MCF 10A (cell line): ENCODE data around the gene POU3F4. TPM values are rescaled to one million over a fixed set of nuclear protein-coding genes. Genes with fewer than 3 reads are reported as not detected.

Source experiments
- Bru-seq: library from RNA; stranded (reverse); fragments of 400-500 nt; gene quantifications from one replicate; lab custom pipeline; 2021; lab: Mats Ljungman, UMichigan
- BruChase-seq, 2 experiments: library from RNA; stranded (reverse); fragments of 400-500 nt; gene quantifications; one replicate each; lab custom pipeline; 2021; lab: Mats Ljungman, UMichigan
- BruUV-seq: library from RNA; stranded (reverse); fragments of 400-500 nt; replicated peaks from 2 replicates; lab custom pipeline; 2021; lab: Mats Ljungman, UMichigan
- CTCF ChIA-PET: fragments of 300-600 bp; sonication (Branson Sonifier 250); formaldehyde crosslinking; extraction: SDS; loops from one replicate; lab custom pipeline; 2021; ENCODE audit warnings: antibody characterized with exemption, inconsistent platforms; lab: Yijun Ruan, JAX
- POLR2A ChIA-PET: fragments of 300-600, 350-650 bp; sonication (Branson Sonifier 250); formaldehyde crosslinking; extraction: SDS; loops from one replicate; lab custom pipeline; 2020; ENCODE audit warnings: antibody characterized with exemption, inconsistent platforms; lab: Yijun Ruan, JAX
- DNase-seq: peaks from one replicate; pipeline ENCODE4 v3.0.0-alpha.2; 2018; ENCODE audit not compliant: unreplicated experiment
- H3K27ac Mint-ChIP-seq: one replicate; pipeline ENCODE4 v1.8.0; 2022; ENCODE audit warnings: mild to moderate bottlenecking, low read depth, mixed read lengths; ENCODE audit not compliant: unreplicated experiment
- H3K27me3 Mint-ChIP-seq: one replicate; pipeline ENCODE4 v1.8.0; 2022; ENCODE audit warnings: mixed read lengths; ENCODE audit not compliant: insufficient read depth, unreplicated experiment
- H3K36me3 Mint-ChIP-seq: one replicate; pipeline ENCODE4 v1.8.0; 2022; ENCODE audit warnings: mild to moderate bottlenecking, moderate library complexity, mixed read lengths; ENCODE audit not compliant: insufficient read depth, unreplicated experiment
- H3K4me1 Mint-ChIP-seq: one replicate; pipeline ENCODE4 v1.8.0; 2022; ENCODE audit warnings: mixed read lengths; ENCODE audit not compliant: insufficient read depth, unreplicated experiment
- H3K4me3 Mint-ChIP-seq: one replicate; pipeline ENCODE4 v1.8.0; 2022; ENCODE audit warnings: mild to moderate bottlenecking, moderate library complexity, mixed read lengths; ENCODE audit not compliant: unreplicated experiment
- H3K9me3 Mint-ChIP-seq: one replicate; pipeline ENCODE4 v1.8.0; 2022; ENCODE audit warnings: mixed read lengths; ENCODE audit not compliant: unreplicated experiment
- CTCF ChIP-seq: fragments of 200-600 bp; IDR thresholded peaks from one replicate; pipeline ENCODE4 v1.8.0; 2022; ENCODE audit warnings: antibody characterized with exemption, mild to moderate bottlenecking; ENCODE audit not compliant: unreplicated experiment
- intact Hi-C: fragments of 100-400 bp; cut with micrococcal nuclease; formaldehyde crosslinking; loops from 2 replicates; pipeline ENCODE4 v1.14.1; 2022
- long read RNA-seq: library from polyadenylated mRNA; stranded (forward); transcript quantifications from one replicate; pipeline ENCODE4 v2.0.0, GENCODE V29; 2022
- total RNA-seq: library from RNA; stranded (reverse); gene quantifications from 2 replicates; pipeline ENCODE4 v1.2.3, GENCODE V29; 2022

POU3F4 gene
- total RNA-seq (not detected in 2 replicates), Bru-seq, nascent RNA (not detected), BruChase-seq, experiment 1, labeled RNA remaining after a 6-hour chase (not detected), BruChase-seq, experiment 2, labeled RNA remaining after a 2-hour chase (not detected)
- long read RNA-seq, result 0 reads

DNA sequence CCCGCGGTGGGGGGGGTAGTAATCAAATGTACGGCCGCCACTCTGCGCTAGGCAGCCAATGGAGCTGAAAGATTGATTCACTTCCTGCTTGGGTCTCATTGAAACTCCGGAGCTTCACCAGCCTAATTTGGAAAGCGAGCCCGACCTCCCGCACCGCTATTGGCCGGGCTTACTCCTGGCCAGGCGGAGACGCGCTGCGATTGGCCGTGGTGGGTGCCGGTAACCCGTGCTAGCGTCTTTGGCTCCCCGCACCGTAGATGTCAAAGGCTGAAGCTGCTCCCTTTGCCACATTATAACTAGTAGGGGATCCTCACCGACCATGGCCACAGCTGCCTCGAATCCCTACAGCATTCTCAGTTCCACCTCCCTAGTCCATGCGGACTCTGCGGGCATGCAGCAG lies at the start of gene POU3F4:
POU3F4 (plus strand) TSS at position 285 of the 400 bp plus-strand sequence; CDS start at position 320, 35 bp downstream.
- DNase-seq, result no peak
- Mint-ChIP-seq H3K4me1 (no peaks in the 10 kb centered on the region), H3K27ac (no peak within 1 kb of the TSS), H3K27me3 (peaks cover 39% of the 10 kb centered on the region), H3K4me3 (no peak within 1 kb of the TSS), H3K36me3 (no peaks in the 10 kb centered on the region), H3K9me3 (peaks cover 9% of the 10 kb centered on the region)
- ChIA-PET POLR2A (no interaction called here), CTCF (no interaction called here)
- no peak for TF ChIP-seq CTCF
- BruUV-seq, result no TSS peak
- intact Hi-C loops, result no loop called here

DNA sequence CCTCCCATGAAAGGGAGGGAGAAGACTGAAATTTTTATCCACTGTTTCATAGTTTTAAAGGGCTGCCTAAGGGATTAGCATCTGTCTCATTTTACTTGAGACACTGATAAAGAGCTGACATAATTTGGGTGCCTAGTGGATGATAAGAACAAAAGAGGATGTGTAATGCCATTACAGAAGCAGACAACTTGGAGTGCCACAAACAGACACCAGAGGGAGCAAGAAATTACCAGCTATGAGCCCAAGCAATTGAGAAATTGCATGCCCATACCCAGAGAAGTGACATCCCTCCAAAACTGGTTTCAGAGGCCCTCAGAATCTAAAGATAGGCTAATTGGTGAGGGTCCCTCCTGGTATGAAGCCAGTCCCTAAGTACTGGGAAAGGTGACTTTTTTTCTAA lies 38.5 kb upstream of the POU3F4 start:
- intact Hi-C loops, result loop anchor here (1.0 kb wide), 2 partner anchors 166 to 290 kb away; no protein-coding TSS in a partner anchor
- peaks cover 8% of the 10 kb centered on the region for H3K9me3 Mint-ChIP-seq
- no peaks in the 10 kb centered on the region for H3K27me3 Mint-ChIP-seq
- TF ChIP-seq CTCF, result peak; percentile 51
- ChIA-PET POLR2A (interaction anchor here (0.5 to 1.2 kb wide), 3 partner anchors 12 to 1245 kb away, joined by 3 to 4 read pairs (median 3); no protein-coding TSS in a partner anchor), CTCF (interaction anchor here (0.7 to 3.9 kb wide), 27 partner anchors 11 to 1371 kb away, joined by 3 to 40 read pairs (median 5); no protein-coding TSS in a partner anchor)
- H3K36me3 Mint-ChIP-seq, result no peaks in the 10 kb centered on the region
- no peak overlapping the region for H3K4me3 Mint-ChIP-seq
- no TSS peak for BruUV-seq
- H3K4me1 Mint-ChIP-seq, result peaks cover 5% of the 10 kb centered on the region
- no peak overlapping the region for H3K27ac Mint-ChIP-seq
- DNase-seq, result peak; percentile 59

DNA sequence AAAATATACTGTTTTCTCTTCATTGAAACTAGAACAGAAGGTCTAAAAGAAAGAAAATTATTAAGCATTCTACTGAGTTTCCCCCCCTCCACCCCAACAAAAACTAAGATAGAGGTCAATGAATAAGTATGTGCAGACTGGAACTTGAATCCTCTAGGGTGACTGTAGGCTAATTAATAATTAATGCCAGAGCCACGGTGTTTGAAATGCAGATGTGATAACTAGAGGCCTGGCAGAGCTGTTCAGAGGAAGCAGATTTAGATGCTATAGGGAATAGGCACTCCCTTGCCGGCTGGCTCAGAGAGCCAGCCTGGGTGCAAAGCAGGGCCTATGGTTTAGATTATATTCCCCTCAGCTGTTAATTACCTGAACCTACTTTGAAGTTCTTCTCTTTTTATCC lies 12.2 kb upstream of the POU3F4 start:
- ChIA-PET CTCF (no interaction called here), POLR2A (no interaction called here)
- no peaks in the 10 kb centered on the region for H3K4me1 Mint-ChIP-seq
- H3K4me3 Mint-ChIP-seq, result no peak overlapping the region
- H3K27me3 Mint-ChIP-seq, result peaks cover 25% of the 10 kb centered on the region
- intact Hi-C loops, result no loop called here
- BruUV-seq, result no TSS peak
- H3K9me3 Mint-ChIP-seq, result no peaks in the 10 kb centered on the region
- DNase-seq, result no peak
- no peak for TF ChIP-seq CTCF
- no peaks in the 10 kb centered on the region for H3K36me3 Mint-ChIP-seq
- H3K27ac Mint-ChIP-seq, result no peak overlapping the region

GRCh38 chrX:83501003-83501402 lies 7.1 kb upstream of the POU3F4 start:
- ChIA-PET CTCF (interaction anchor here (0.6 kb wide), 1 partner anchor 825 kb away, joined by 3 read pairs; no protein-coding TSS in a partner anchor), POLR2A (no interaction called here)
- Mint-ChIP-seq H3K4me1 (no peaks in the 10 kb centered on the region), H3K36me3 (no peaks in the 10 kb centered on the region), H3K27me3 (peaks cover 52% of the 10 kb centered on the region), H3K27ac (no peak overlapping the region), H3K4me3 (no peak overlapping the region), H3K9me3 (no peaks in the 10 kb centered on the region)
- BruUV-seq, result no TSS peak
- DNase-seq, result no peak
- TF ChIP-seq CTCF, result no peak
- intact Hi-C loops, result no loop called here
